Neural progenitor cell (in vitro differentiated cells): ENCODE results near the gene SEL1L2.

Source experiments
- EZH2 ChIP-seq: fragments of 200-600 bp; sonication (generic); IDR thresholded peaks from 2 replicates; pipeline ENCODE4 v1.6.1; 2017; ENCODE audit warnings: antibody characterized with exemption, mild to moderate bottlenecking, moderate library complexity
- EZH2phosphoT487 ChIP-seq: fragments of 200-600 bp; sonication (generic); IDR thresholded peaks from 2 replicates; pipeline ENCODE4 v1.6.1; 2017; ENCODE audit warnings: antibody characterized with exemption
- TF ChIP-seq, protein P1 (sequence below): fragments of 200-600 bp; sonication (generic); IDR thresholded peaks from 2 replicates; pipeline ENCODE4 v1.5.1; 2017; ENCODE audit warnings: antibody characterized with exemption, mild to moderate bottlenecking

DNA sequence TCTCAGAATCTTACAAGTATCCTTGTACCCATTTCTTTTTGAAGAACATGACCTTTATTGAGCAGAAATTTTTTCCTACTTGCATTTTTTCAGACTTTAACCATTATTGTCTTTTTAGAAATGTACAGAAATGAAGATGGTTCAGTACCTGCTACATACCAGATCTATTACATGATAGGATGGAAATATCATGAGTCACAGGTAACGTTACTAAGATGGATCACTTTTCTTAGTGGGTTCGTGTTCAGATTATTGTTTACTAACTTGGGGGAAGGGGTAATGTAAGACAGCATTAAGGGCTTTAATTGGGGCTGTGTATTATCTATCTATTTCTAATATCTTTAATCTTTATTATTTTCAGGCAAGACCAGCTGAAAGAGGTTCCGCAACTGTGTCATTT lies 173.7 kb downstream of the SEL1L2 start:
- TF ChIP-seq, protein P1, sequence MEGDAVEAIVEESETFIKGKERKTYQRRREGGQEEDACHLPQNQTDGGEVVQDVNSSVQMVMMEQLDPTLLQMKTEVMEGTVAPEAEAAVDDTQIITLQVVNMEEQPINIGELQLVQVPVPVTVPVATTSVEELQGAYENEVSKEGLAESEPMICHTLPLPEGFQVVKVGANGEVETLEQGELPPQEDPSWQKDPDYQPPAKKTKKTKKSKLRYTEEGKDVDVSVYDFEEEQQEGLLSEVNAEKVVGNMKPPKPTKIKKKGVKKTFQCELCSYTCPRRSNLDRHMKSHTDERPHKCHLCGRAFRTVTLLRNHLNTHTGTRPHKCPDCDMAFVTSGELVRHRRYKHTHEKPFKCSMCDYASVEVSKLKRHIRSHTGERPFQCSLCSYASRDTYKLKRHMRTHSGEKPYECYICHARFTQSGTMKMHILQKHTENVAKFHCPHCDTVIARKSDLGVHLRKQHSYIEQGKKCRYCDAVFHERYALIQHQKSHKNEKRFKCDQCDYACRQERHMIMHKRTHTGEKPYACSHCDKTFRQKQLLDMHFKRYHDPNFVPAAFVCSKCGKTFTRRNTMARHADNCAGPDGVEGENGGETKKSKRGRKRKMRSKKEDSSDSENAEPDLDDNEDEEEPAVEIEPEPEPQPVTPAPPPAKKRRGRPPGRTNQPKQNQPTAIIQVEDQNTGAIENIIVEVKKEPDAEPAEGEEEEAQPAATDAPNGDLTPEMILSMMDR: no peak
- no peak for TF ChIP-seq EZH2
- no peak for TF ChIP-seq EZH2phosphoT487
